Measurements from ENCODE around the gene CIB2.

The CIB2 gene

DNA sequence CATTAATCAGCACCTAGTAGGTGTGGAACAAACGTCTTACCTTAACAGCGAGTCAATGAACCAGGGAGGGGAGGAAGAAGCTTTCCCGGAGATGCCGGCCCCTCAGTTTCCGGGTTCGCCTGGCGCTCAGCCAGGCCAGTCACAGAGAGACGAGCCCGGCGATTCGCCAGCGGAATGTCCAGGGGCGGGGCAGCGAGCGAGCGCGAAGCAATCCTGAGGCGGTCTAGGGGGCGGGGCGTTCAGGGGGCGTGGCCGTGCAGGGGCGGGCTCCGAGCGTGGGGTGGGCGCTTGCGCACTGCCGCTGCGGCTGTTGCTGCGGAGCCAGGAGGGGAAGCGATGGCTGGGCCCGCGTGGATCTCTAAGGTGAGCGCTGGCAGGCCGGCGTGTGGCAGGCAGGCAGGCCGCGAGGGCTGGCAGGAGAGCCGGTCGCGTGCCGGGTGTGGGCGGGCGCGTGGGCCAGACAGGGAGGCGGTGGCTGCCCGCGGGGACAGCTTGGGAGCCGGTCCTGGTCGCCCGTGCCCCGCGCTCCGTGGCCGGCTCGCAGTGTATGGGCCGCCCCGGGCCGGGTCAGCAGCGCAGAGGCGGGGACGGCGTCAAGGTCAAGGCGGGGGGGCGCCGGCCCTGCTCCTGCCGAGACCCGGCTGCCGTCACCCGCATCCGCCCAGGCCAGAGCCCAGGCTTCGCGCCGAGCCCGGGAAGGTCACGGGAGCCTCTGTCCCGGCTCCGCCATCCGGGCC lies 18.0 kb upstream of the CIB2 start, which contains the start of gene IDH3A:
Gene IDH3A, plus strand, starts transcription at position 295 of the 737 bp plus-strand sequence. Its CDS starts 42 bp downstream, at position 337.
- peak; percentile 70 for DNase-seq (ENCODE audit: low read depth)
- H3K4me3 ChIP-seq (ENCODE audit: low read length) = peak within 1 kb of the TSS; percentile 80
- TF ChIP-seq, protein P1, sequence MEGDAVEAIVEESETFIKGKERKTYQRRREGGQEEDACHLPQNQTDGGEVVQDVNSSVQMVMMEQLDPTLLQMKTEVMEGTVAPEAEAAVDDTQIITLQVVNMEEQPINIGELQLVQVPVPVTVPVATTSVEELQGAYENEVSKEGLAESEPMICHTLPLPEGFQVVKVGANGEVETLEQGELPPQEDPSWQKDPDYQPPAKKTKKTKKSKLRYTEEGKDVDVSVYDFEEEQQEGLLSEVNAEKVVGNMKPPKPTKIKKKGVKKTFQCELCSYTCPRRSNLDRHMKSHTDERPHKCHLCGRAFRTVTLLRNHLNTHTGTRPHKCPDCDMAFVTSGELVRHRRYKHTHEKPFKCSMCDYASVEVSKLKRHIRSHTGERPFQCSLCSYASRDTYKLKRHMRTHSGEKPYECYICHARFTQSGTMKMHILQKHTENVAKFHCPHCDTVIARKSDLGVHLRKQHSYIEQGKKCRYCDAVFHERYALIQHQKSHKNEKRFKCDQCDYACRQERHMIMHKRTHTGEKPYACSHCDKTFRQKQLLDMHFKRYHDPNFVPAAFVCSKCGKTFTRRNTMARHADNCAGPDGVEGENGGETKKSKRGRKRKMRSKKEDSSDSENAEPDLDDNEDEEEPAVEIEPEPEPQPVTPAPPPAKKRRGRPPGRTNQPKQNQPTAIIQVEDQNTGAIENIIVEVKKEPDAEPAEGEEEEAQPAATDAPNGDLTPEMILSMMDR (conservative IDR thresholded peaks at IDR 0.05; ENCODE audit: low read depth, low read length) = no peak

DNA sequence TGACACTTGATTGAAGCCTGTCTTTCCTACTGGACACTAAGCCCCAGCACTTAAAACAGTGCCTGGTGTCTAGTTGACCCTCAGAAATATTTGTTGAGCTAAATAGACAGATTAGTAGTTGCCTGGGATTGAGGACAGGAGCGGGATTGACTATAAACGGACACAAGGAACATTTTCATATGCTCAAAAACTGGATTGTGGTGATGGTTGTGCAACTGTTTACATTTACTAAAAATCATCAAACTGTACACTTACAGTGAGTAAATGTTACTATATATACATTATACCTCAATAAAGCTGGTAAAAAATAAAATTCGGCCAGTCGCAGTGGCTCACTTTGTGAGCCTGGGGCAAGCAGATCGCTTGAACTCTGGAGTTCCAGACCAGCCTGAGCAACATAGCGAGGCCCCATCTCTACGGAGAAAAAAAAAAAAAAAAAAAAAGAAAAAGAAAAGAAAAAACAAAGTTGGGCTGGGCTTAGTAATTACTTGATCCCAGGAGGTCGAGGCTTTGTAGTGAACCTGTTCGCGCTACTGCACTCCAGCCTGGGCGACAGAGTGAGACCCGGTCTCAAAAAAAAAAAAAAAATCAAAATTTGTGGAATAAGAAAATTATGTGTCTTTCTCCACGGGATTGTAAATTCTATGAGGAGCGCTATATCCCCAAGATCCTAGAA lies 17.3 kb upstream of the CIB2 start:
- no peak for DNase-seq (ENCODE audit: low read depth)
- TF ChIP-seq, protein P1 (conservative IDR thresholded peaks at IDR 0.05; ENCODE audit: low read depth, low read length) = no peak
- peak overlapping the region; percentile 80 for H3K4me3 ChIP-seq (ENCODE audit: low read length)

DNA sequence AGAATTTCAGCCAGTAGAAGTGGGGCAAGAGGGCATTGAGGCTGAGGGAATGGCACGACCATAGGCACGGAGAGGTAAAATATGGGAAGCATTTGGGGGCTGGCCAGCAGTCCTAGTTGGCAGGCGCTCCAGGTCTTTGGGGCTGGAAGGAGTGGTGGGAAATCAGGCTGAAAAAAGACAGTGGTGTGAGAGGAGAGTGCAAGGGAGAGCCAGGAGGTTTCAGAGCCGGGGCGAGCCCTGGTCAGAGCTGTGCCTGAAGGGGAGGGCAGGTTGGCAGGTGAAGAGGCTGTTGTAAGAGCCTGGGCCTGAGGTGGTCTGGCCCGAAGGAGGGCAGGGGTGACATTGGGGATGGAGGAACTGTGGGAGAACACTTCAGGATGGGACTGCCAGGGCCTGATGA lies 16.3 kb upstream of the CIB2 start:
- H3K4me3 ChIP-seq (ENCODE audit: low read length) = no peak overlapping the region
- no peak for DNase-seq (ENCODE audit: low read depth)
- TF ChIP-seq, protein P1 (conservative IDR thresholded peaks at IDR 0.05; ENCODE audit: low read depth, low read length) = no peak

DNA sequence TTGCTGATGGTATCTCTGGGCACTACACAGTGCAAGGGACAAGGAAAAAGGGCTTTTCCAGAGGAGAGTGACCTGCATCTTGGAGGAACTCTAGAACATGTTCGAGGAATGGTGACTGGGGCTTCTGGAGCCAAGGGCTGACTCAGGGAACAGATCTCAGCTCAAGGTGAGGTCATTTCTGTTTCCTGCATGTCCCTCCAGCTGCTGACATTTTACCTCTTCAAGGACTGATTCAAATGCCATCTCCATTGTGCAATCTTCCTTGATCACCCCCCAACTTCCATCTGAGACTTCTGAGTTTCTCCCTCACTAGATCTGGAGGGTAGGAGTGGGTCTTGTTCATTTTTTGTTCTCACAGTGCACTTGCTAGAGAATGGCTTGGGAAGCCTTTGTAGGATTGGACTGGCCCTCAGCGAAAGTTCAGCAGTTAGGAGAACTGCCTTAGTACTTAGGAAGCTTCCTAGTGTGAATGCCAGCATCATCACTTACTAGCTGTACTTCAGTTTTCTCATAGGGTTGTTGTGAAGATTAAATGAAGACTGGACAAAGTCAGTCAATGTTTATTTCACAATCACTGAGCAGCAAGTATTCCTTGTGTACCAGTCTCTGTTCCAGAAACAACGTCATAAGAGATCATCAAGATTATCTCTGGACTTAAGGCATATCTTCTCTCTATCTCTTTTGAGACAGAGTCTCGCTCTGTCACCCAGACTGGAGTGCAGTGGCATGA lies 15.3 kb upstream of the CIB2 start:
- DNase-seq (ENCODE audit: low read depth) = no peak
- TF ChIP-seq, protein P1 (conservative IDR thresholded peaks at IDR 0.05; ENCODE audit: low read depth, low read length) = no peak
- no peak overlapping the region for H3K4me3 ChIP-seq (ENCODE audit: low read length)

DNA sequence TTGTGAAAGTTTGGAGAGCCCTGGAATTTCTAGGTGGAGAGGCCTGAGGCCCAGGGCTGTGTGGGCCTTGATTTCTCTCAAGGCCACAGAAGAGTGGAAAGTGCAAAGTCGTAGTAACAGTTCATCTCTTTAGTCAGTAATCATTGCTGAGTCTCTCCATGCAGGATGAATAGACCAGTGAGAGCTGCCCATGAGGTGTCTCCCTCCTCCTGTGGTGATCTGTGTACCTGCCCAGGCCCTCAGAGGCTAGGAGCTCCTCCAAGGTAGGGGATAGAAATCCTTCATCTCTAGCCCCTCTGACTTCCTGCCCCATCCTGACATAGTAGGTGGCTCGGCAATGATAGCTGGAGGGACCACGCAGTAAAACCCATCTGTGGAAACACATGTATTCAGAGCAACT lies 11.1 kb upstream of the CIB2 start:
- TF ChIP-seq, protein P1 (conservative IDR thresholded peaks at IDR 0.05; ENCODE audit: low read depth, low read length) = no peak
- no peak overlapping the region for H3K4me3 ChIP-seq (ENCODE audit: low read length)
- no peak for DNase-seq (ENCODE audit: low read depth)

DNA sequence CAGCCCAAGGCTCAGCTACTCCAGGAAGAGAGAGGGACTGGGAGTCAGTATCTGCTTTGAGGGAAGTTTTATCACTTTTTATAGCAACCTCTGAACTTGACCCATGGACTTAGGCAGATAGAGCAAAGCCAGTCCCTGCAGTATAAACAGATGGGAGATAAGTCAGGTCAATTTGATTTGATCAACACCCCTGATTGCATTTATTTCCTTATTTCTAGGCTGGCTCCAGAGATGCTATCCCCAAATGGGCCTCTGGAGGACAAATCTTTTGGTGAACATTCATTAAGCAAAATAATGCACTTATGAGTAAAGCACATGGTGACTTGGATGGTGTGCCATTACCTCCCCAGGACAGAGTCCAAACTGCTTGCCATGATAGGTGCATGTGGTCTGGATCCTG lies 9.0 kb upstream of the CIB2 start:
- TF ChIP-seq, protein P1 (conservative IDR thresholded peaks at IDR 0.05; ENCODE audit: low read depth, low read length) = no peak
- no peak for DNase-seq (ENCODE audit: low read depth)
- no peak overlapping the region for H3K4me3 ChIP-seq (ENCODE audit: low read length)
